ENCODE data around the gene ETNK1.

DNA sequence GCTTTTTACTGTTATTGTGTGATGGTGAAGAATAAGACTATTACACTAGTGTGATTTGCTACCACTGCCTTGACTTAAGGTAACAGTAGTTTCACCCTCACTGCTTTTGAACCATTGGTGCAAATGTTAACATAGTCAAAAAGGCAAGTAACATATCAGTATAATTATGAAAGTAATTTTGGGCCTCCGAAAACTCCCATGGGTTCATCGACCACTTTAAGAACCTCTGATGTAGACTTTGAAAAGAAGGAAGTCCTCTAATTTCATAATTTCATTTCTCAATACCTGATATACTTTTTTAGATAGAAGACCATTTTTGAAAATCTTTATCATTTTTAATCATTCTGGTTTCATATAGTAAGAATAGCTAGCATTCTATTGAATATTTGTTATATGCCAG is 57.7 kb downstream of the ETNK1 start:
- TF ChIP-seq OSR1 (CRISPR knock-in tag; IDR thresholded peaks at IDR 0.05) = no peak
- no peak for TF ChIP-seq GLIS3 (CRISPR knock-in tag; IDR thresholded peaks at IDR 0.05)
- no peak for TF ChIP-seq ZC3H10 (CRISPR knock-in tag; IDR thresholded peaks at IDR 0.05)
- no peak for TF ChIP-seq ISL1 (CRISPR knock-in tag; IDR thresholded peaks at IDR 0.05)
- TF ChIP-seq, protein P1, sequence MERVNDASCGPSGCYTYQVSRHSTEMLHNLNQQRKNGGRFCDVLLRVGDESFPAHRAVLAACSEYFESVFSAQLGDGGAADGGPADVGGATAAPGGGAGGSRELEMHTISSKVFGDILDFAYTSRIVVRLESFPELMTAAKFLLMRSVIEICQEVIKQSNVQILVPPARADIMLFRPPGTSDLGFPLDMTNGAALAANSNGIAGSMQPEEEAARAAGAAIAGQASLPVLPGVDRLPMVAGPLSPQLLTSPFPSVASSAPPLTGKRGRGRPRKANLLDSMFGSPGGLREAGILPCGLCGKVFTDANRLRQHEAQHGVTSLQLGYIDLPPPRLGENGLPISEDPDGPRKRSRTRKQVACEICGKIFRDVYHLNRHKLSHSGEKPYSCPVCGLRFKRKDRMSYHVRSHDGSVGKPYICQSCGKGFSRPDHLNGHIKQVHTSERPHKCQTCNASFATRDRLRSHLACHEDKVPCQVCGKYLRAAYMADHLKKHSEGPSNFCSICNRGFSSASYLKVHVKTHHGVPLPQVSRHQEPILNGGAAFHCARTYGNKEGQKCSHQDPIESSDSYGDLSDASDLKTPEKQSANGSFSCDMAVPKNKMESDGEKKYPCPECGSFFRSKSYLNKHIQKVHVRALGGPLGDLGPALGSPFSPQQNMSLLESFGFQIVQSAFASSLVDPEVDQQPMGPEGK (CRISPR knock-in tag; IDR thresholded peaks at IDR 0.05; ENCODE audit: borderline replicate concordance) = no peak
- no peak for TF ChIP-seq ZFP30 (CRISPR knock-in tag; IDR thresholded peaks at IDR 0.05)
- TF ChIP-seq RARB (CRISPR knock-in tag; IDR thresholded peaks at IDR 0.05) = no peak
- TF ChIP-seq TOX (CRISPR knock-in tag; IDR thresholded peaks at IDR 0.05; ENCODE audit: borderline replicate concordance) = no peak
- no peak for TF ChIP-seq BACH2 (CRISPR knock-in tag; IDR thresholded peaks at IDR 0.05; ENCODE audit: borderline replicate concordance)
- TF ChIP-seq ZFP3 (CRISPR knock-in tag; IDR thresholded peaks at IDR 0.05) = no peak
- TF ChIP-seq, protein P2, sequence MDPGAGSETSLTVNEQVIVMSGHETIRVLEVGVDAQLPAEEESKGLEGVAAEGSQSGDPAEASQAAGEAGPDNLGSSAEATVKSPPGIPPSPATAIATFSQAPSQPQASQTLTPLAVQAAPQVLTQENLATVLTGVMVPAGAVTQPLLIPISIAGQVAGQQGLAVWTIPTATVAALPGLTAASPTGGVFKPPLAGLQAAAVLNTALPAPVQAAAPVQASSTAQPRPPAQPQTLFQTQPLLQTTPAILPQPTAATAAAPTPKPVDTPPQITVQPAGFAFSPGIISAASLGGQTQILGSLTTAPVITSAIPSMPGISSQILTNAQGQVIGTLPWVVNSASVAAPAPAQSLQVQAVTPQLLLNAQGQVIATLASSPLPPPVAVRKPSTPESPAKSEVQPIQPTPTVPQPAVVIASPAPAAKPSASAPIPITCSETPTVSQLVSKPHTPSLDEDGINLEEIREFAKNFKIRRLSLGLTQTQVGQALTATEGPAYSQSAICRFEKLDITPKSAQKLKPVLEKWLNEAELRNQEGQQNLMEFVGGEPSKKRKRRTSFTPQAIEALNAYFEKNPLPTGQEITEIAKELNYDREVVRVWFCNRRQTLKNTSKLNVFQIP (CRISPR knock-in tag; IDR thresholded peaks at IDR 0.05; ENCODE audit: borderline replicate concordance, low read depth) = no peak
- TF ChIP-seq CSDC2 (CRISPR knock-in tag; IDR thresholded peaks at IDR 0.05) = no peak
